Bone marrow (tissue), 2 donors: Measurements from ENCODE around the gene LYRM4.

Experiments
- DNase-seq, 2 donors: peaks; one replicate each; lab custom pipeline; 2025; lab: John Stamatoyannopoulos, UW

The LYRM4 gene

GRCh38 chr6:5205877-5206850, 54.6 kb downstream of the LYRM4 start:
- peak in 1 of 2 donors; percentile 53 for DNase-seq

- DNase-seq: no peak
Measured at GRCh38 chr6:5205035-5205507, 55.7 kb downstream of the LYRM4 start.

GRCh38 chr6:5204376-5204775, 56.4 kb downstream of the LYRM4 start:
- DNase-seq: no peak

- no peak for DNase-seq
Measured at GRCh38 chr6:5203546-5203945, 57.2 kb downstream of the LYRM4 start.

- DNase-seq: no peak
Measured at GRCh38 chr6:5202941-5203340, 57.8 kb downstream of the LYRM4 start.

GRCh38 chr6:5202206-5202605, 58.5 kb downstream of the LYRM4 start:
- DNase-seq: no peak

- no peak for DNase-seq
Measured at GRCh38 chr6:5201271-5201670, 59.5 kb downstream of the LYRM4 start.

- DNase-seq: no peak
Measured at GRCh38 chr6:5199702-5200101, 61.0 kb downstream of the LYRM4 start.

GRCh38 chr6:5199283-5199682, 61.5 kb downstream of the LYRM4 start:
- DNase-seq: no peak

GRCh38 chr6:5197084-5197483, 63.7 kb downstream of the LYRM4 start:
- DNase-seq: no peak

- DNase-seq: no peak
Measured at GRCh38 chr6:5192135-5192794, 68.5 kb downstream of the LYRM4 start.

GRCh38 chr6:5191722-5192121, 69.0 kb downstream of the LYRM4 start:
- no peak for DNase-seq

- DNase-seq: no peak
Measured at GRCh38 chr6:5191222-5191621, 69.5 kb downstream of the LYRM4 start.

- DNase-seq: no peak
Measured at GRCh38 chr6:5190507-5190906, 70.2 kb downstream of the LYRM4 start.

GRCh38 chr6:5188646-5189045, 72.1 kb downstream of the LYRM4 start:
- no peak for DNase-seq

GRCh38 chr6:5184878-5185277, 75.9 kb downstream of the LYRM4 start:
- no peak for DNase-seq

GRCh38 chr6:5184218-5184617, 76.5 kb downstream of the LYRM4 start:
- no peak for DNase-seq

- no peak for DNase-seq
Measured at GRCh38 chr6:5181510-5182317, 79.0 kb downstream of the LYRM4 start.

GRCh38 chr6:5180636-5181035, 80.1 kb downstream of the LYRM4 start:
- DNase-seq: no peak

- no peak for DNase-seq
Measured at GRCh38 chr6:5179917-5180316, 80.8 kb downstream of the LYRM4 start.

- DNase-seq: peak in 1 of 2 donors; percentile 4
Measured at GRCh38 chr6:5178806-5179205, 81.9 kb downstream of the LYRM4 start.

GRCh38 chr6:5175635-5176034, 85.1 kb downstream of the LYRM4 start:
- DNase-seq: no peak
